ENCODE measurements around the gene DNAJB12. TPM values are rescaled to one million over a fixed set of nuclear protein-coding genes. Genes with fewer than 3 reads are reported as not detected.
A peak's percentile ranks its signal among the peaks of the same experiment; 100 is the strongest.

The DNAJB12 gene
- total RNA-seq, 1 donor from 2014 or later = 46.1 TPM

GRCh38 chr10:72333112-72334015, 21.4 kb downstream of the DNAJB12 start:
- H3K27ac ChIP-seq = peak overlapping the region; percentile 66 to 94
- peaks cover 26 to 35% of the 10 kb centered on the region in 2 donors for H3K36me3 ChIP-seq
- intact Hi-C loops (cut with DNase I) = no loop called here
- peaks cover 0 to 54% of the 10 kb centered on the region in 2 donors for H3K4me1 ChIP-seq
- no peak overlapping the region for H3K4me3 ChIP-seq
- no peak for TF ChIP-seq CTCF (IDR thresholded peaks at IDR 0.05)
- no peaks in the 10 kb centered on the region for H3K9me3 ChIP-seq
- H3K27me3 ChIP-seq = no peaks in the 10 kb centered on the region
- no peak for DNase-seq (ENCODE audit: low spot score in 2 of 2)

- intact Hi-C loops (cut with DNase I) = no loop called here
- Histone ChIP-seq H3K27me3 (no peaks in the 10 kb centered on the region), H3K4me1 (peaks cover 0 to 61% of the 10 kb centered on the region in 2 donors), H3K27ac (peak overlapping the region; percentile 66 to 94), H3K36me3 (peaks cover 18 to 27% of the 10 kb centered on the region in 2 donors), H3K4me3 (peak overlapping the region in 1 of 2 donors; percentile 27), H3K9me3 (no peaks in the 10 kb centered on the region)
- DNase-seq (ENCODE audit: low spot score in 2 of 2) = no peak
- TF ChIP-seq CTCF (IDR thresholded peaks at IDR 0.05) = no peak
Measured at GRCh38 chr10:72332423-72333111, 22.2 kb downstream of the DNAJB12 start.

GRCh38 chr10:72331575-72332422, 22.9 kb downstream of the DNAJB12 start:
- peak; percentile 81 to 92 for DNase-seq (ENCODE audit: low spot score in 2 of 2)
- intact Hi-C loops (cut with DNase I) = no loop called here
- H3K27me3 ChIP-seq = no peaks in the 10 kb centered on the region
- peaks cover 15 to 25% of the 10 kb centered on the region in 2 donors for H3K36me3 ChIP-seq
- H3K9me3 ChIP-seq = no peaks in the 10 kb centered on the region
- peak; percentile 22 to 38 (median 26) for TF ChIP-seq CTCF (IDR thresholded peaks at IDR 0.05)
- peak overlapping the region; percentile 66 to 94 for H3K27ac ChIP-seq
- peaks cover 0 to 59% of the 10 kb centered on the region in 2 donors for H3K4me1 ChIP-seq
- peak overlapping the region in 1 of 2 donors; percentile 27 for H3K4me3 ChIP-seq

- intact Hi-C loops (cut with DNase I) = no loop called here
- no peak overlapping the region for H3K4me3 ChIP-seq
- no peak overlapping the region for H3K27ac ChIP-seq
- peaks cover 8 to 11% of the 10 kb centered on the region in 2 donors for H3K36me3 ChIP-seq
- no peaks in the 10 kb centered on the region for H3K9me3 ChIP-seq
- no peaks in the 10 kb centered on the region for H3K27me3 ChIP-seq
- no peak for DNase-seq (ENCODE audit: low spot score in 2 of 2)
- peaks cover 0 to 46% of the 10 kb centered on the region in 2 donors for H3K4me1 ChIP-seq
- no peak for TF ChIP-seq CTCF (IDR thresholded peaks at IDR 0.05)
Measured at GRCh38 chr10:72330069-72330426, 24.7 kb downstream of the DNAJB12 start.
